ENCODE measurements around the gene PALM. TPM values are rescaled to one million over a fixed set of nuclear protein-coding genes. Genes with fewer than 3 reads are reported as not detected.

Gene PALM
- total RNA-seq, 1 donor from 2014 or later = under 0.01 TPM

DNA sequence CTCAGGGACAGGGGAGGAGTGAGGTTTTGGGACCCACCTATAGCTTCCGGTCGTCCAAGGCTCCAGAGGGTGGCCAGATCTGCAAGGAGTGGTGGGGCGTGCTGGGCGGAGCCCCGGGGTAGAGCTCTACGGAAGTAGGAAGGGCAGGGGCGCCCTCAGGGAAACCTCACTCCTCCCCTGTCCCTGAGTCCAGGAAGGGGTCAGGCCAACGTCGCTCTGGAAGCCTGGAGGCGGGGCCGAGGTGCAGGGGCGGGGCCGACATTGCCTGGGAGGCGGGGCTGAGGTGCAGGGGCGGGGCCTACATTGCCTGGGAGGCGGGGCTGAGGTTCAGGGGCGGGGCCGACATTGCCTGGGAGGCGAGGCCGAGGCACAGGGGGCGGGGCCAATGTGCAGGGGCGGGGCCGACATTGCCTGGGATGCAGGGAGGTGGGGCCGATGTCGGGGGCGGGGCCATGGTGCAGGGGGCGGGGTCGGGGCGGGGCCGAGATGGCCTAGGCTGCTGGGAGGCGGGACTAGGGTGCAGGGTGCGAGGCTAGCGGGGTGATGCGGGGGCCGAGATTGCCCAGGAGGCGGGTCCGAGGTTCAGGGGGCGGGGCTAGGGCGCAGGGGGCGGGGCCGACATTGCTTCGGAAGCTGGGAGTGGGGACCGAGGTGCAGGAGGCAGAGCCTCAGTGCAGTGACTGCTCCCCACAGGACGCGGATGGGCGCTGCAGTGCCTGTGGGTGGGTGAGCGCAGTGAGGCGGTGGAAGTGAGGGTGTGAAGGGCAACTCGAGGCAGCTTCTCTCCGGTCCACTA is 4.9 kb upstream of the PALM start:
- no peak for TF ChIP-seq CTCF (IDR thresholded peaks at IDR 0.05; ENCODE audit: insufficient read depth, low read length, severe bottlenecking)
- H3K36me3 ChIP-seq (ENCODE audit: control insufficient read depth, insufficient read depth, low read length) = no peaks in the 10 kb centered on the region
- FAIRE-seq (no peak), DNase-seq (ENCODE audit: low read depth) (no peak)
- no peak overlapping the region for H3K4me3 ChIP-seq (ENCODE audit: low read depth, low read length)
- peaks cover 4% of the 10 kb centered on the region for H3K27me3 ChIP-seq (ENCODE audit: control insufficient read depth, insufficient read depth, low read length)

DNA sequence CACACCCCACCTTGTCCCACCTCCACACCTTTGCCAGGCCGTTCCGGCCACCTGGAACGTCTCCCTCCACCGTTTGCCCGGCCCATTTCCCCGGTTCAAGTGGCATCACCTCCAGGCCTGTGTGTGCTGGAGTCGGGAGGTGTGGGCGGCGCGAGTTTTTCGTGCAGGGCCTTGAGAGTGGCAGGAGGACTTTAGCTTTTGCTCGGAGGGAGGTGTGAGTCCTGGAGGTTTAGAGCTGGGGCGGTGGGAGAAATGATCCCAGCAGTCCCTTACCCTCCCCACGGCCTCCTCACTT is 4.3 kb upstream of the PALM start:
- FAIRE-seq (no peak), DNase-seq (ENCODE audit: low read depth) (no peak)
- TF ChIP-seq CTCF (IDR thresholded peaks at IDR 0.05; ENCODE audit: insufficient read depth, low read length, severe bottlenecking) = no peak
- Histone ChIP-seq H3K4me3 (ENCODE audit: low read depth, low read length) (no peak overlapping the region), H3K36me3 (ENCODE audit: control insufficient read depth, insufficient read depth, low read length) (no peaks in the 10 kb centered on the region), H3K27me3 (ENCODE audit: control insufficient read depth, insufficient read depth, low read length) (peaks cover 4% of the 10 kb centered on the region)

- no peak for FAIRE-seq
- no peak for TF ChIP-seq CTCF (IDR thresholded peaks at IDR 0.05; ENCODE audit: insufficient read depth, low read length, severe bottlenecking)
- H3K36me3 ChIP-seq (ENCODE audit: control insufficient read depth, insufficient read depth, low read length) = no peaks in the 10 kb centered on the region
- no peak overlapping the region for H3K4me3 ChIP-seq (ENCODE audit: low read depth, low read length)
- peaks cover 15% of the 10 kb centered on the region for H3K27me3 ChIP-seq (ENCODE audit: control insufficient read depth, insufficient read depth, low read length)
- DNase-seq (ENCODE audit: low read depth) = no peak
These were observed 645 bp downstream of the PALM start for GRCh38 chr19:709196-709964.

- no peak for TF ChIP-seq CTCF (IDR thresholded peaks at IDR 0.05; ENCODE audit: insufficient read depth, low read length, severe bottlenecking)
- no peak for FAIRE-seq
- Histone ChIP-seq H3K27me3 (ENCODE audit: control insufficient read depth, insufficient read depth, low read length) (peaks cover 15% of the 10 kb centered on the region), H3K4me3 (ENCODE audit: low read depth, low read length) (no peak overlapping the region), H3K36me3 (ENCODE audit: control insufficient read depth, insufficient read depth, low read length) (no peaks in the 10 kb centered on the region)
- DNase-seq (ENCODE audit: low read depth) = no peak
These were observed 1.3 kb downstream of the PALM start for GRCh38 chr19:709965-710571.

GRCh38 chr19:710767-711166 is 2.0 kb downstream of the PALM start:
- no peak for DNase-seq (ENCODE audit: low read depth)
- no peak for FAIRE-seq
- no peak overlapping the region for H3K4me3 ChIP-seq (ENCODE audit: low read depth, low read length)
- H3K27me3 ChIP-seq (ENCODE audit: control insufficient read depth, insufficient read depth, low read length) = peaks cover 15% of the 10 kb centered on the region
- no peak for TF ChIP-seq CTCF (IDR thresholded peaks at IDR 0.05; ENCODE audit: insufficient read depth, low read length, severe bottlenecking)
- H3K36me3 ChIP-seq (ENCODE audit: control insufficient read depth, insufficient read depth, low read length) = no peaks in the 10 kb centered on the region
